GM12878 (cell line): ENCODE results near the gene PIGM. TPM values are rescaled to one million over a fixed set of nuclear protein-coding genes. Genes with fewer than 3 reads are reported as not detected.

Experiments
- ATAC-seq: fragments of 200-7000 bp; cut with Tn5 transposase; 3 replicates; pipeline ENCODE4 v1.9.1; 2020; ENCODE audit warnings: mild to moderate bottlenecking, moderate library complexity
- BruUV-seq: library from RNA; stranded (reverse); fragments of 400-500 nt; replicated peaks from 2 replicates; lab custom pipeline; 2021; lab: Mats Ljungman, UMichigan
- CTCF ChIA-PET: fragments of 300-600 bp; sonication (Branson Sonifier 250); formaldehyde crosslinking; extraction: SDS; loops from one replicate; lab custom pipeline; 2021; ENCODE audit warnings: inconsistent platforms; lab: Yijun Ruan, JAX
- POLR2A ChIA-PET: fragments of 350-600 bp; formaldehyde crosslinking; extraction: SDS; loops from one replicate; lab custom pipeline; 2021; ENCODE audit warnings: inconsistent platforms; lab: Charles Lee
- RAD21 ChIA-PET: fragments of 300-600 bp; sonication (Branson Sonifier 250); formaldehyde crosslinking; loops from one replicate; lab custom pipeline; 2023; ENCODE audit warnings: antibody characterized with exemption; ENCODE audit not compliant: unreplicated experiment; lab: Charles Lee
- SMC1A ChIA-PET: fragments of 300-600 bp; sonication (Branson Sonifier 250); formaldehyde crosslinking; loops from one replicate; lab custom pipeline; 2023; ENCODE audit not compliant: unreplicated experiment, uncharacterized antibody; lab: Charles Lee
- DNase-seq: peaks from one replicate; pipeline ENCODE4 v3.0.0-alpha.2; 2011; ENCODE audit warnings: low read depth, low spot score
- FAIRE-seq: peaks from 3 replicates; lab custom pipeline; 2011; peaks lifted over from hg19 to GRCh38; lab: Jason Lieb, UNC
- H2AFZ ChIP-seq: 2 replicates; pipeline ENCODE4 v1.6.0; 2011; ENCODE audit warnings: low read depth, low read length, control low read depth; ENCODE audit not compliant: control insufficient read depth
- H3K27ac ChIP-seq: 2 replicates; pipeline ENCODE4 v1.5.1; 2011; ENCODE audit warnings: control low read depth; ENCODE audit not compliant: control insufficient read depth, insufficient read depth
- H3K27me3 ChIP-seq, 2 experiments: replicated peaks in 1 of 2; 2 replicates each; pipeline versions ENCODE4 v1.6.0 to v1.6.1; 2011; ENCODE audit warnings: low read length in 1 of 2; ENCODE audit not compliant: control insufficient read depth in 2 of 2, insufficient read depth in 2 of 2
- H3K36me3 ChIP-seq, 2 experiments: 2 replicates each; pipeline ENCODE4 v1.5.1; 2011; ENCODE audit warnings: low read length in 1 of 2; ENCODE audit not compliant: control insufficient read depth in 2 of 2, insufficient read depth in 2 of 2
- H3K4me1 ChIP-seq: 2 replicates; pipeline ENCODE4 v1.6.1; 2011; ENCODE audit warnings: mild to moderate bottlenecking, low read length, moderate library complexity, mixed read lengths; ENCODE audit not compliant: control insufficient read depth, insufficient read depth
- H3K4me2 ChIP-seq: 2 replicates; pipeline ENCODE4 v1.6.0; 2011; ENCODE audit warnings: control low read depth; ENCODE audit not compliant: control insufficient read depth, insufficient read depth
- H3K4me3 ChIP-seq: fragments of 200-600 bp; sonication (generic); 2 replicates; pipeline ENCODE4 v1.5.1; 2016
- H3K79me2 ChIP-seq: 2 replicates; pipeline ENCODE4 v1.6.0; 2011; ENCODE audit warnings: low read length; ENCODE audit not compliant: control insufficient read depth, insufficient read depth
- H3K9ac ChIP-seq: 2 replicates; pipeline ENCODE4 v1.8.0; 2011; ENCODE audit warnings: low read length, control low read depth, mixed read lengths; ENCODE audit not compliant: control insufficient read depth, insufficient read depth
- H3K9me3 ChIP-seq: replicated peaks from 3 replicates; pipeline ENCODE4 v1.5.1; 2011; ENCODE audit warnings: mild to moderate bottlenecking, low read length; ENCODE audit not compliant: control insufficient read depth, insufficient read depth
- H4K20me1 ChIP-seq: 2 replicates; pipeline ENCODE4 v1.6.0; 2011; ENCODE audit not compliant: control insufficient read depth, insufficient read depth
- BCL11A ChIP-seq: IDR thresholded peaks from 2 replicates; pipeline ENCODE4 v1.6.1; 2011; ENCODE audit warnings: low read depth, low read length
- BMI1 ChIP-seq: fragments of 450-650 bp; IDR thresholded peaks from 2 replicates; pipeline ENCODE4 v1.6.1; 2016; ENCODE audit warnings: mild to moderate bottlenecking, moderate library complexity, borderline replicate concordance
- CEBPB ChIP-seq, 2 experiments: fragments of 150-350 bp in 1 of 2; IDR thresholded peaks; 2 replicates each; pipeline ENCODE4 v1.6.1; 2012 to 2014; ENCODE audit warnings: low read depth in 2 of 2, low read length in 2 of 2, borderline replicate concordance in 1 of 2, inconsistent platforms in 1 of 2
- CHD2 ChIP-seq: IDR thresholded peaks from 2 replicates; pipeline ENCODE4 v1.6.1; 2011; ENCODE audit warnings: low read depth, low read length, improper control_type of control experiment, borderline replicate concordance
- ETV6 ChIP-seq, 2 experiments: fragments of 450-650 bp in 1 of 2; IDR thresholded peaks in 1 of 2; conservative IDR thresholded peaks in 1 of 2; 2 replicates each; pipeline ENCODE4 v1.6.1; 2014; ENCODE audit warnings: antibody characterized with exemption in 1 of 2, borderline replicate concordance in 1 of 2, low read depth in 1 of 2, mild to moderate bottlenecking in 1 of 2, moderate library complexity in 1 of 2
- FOXK2 ChIP-seq: fragments of 450-650 bp; IDR thresholded peaks from 2 replicates; pipeline ENCODE4 v1.6.1; 2017; ENCODE audit warnings: mild to moderate bottlenecking, moderate library complexity
- NBN ChIP-seq: fragments of 450-650 bp; IDR thresholded peaks from 2 replicates; pipeline ENCODE4 v1.6.1; 2016
- NR2F1 ChIP-seq: fragments of 450-650 bp; conservative IDR thresholded peaks from 2 replicates; pipeline ENCODE4 v1.6.1; 2017; ENCODE audit warnings: mild to moderate bottlenecking
- RUNX3 ChIP-seq: IDR thresholded peaks from 2 replicates; pipeline ENCODE4 v1.6.1; 2012; ENCODE audit warnings: low read length, inconsistent platforms
- SPI1 ChIP-seq: IDR thresholded peaks from 2 replicates; pipeline ENCODE4 v1.6.1; 2011; ENCODE audit warnings: low read depth, mild to moderate bottlenecking, low read length, moderate library complexity, borderline replicate concordance; ENCODE audit not compliant: insufficient read depth
- TAF1 ChIP-seq: IDR thresholded peaks from 2 replicates; pipeline ENCODE4 v1.6.1; 2011; ENCODE audit warnings: mild to moderate bottlenecking, low read depth, low read length, borderline replicate concordance
- ZBTB40 ChIP-seq: fragments of 450-650 bp; IDR thresholded peaks from 2 replicates; pipeline ENCODE4 v1.6.1; 2016; ENCODE audit warnings: mild to moderate bottlenecking, moderate library complexity, borderline replicate concordance
- WGBS: methylation state at CpG from one replicate; pipeline ENCODE4 v1.1.6; 2016; ENCODE audit warnings: low lambda C conversion rate; ENCODE audit not compliant: insufficient replicate concordance, insufficient coverage; ENCODE audit errors: missing lambda C conversion rate; 5-methylcytosine and 5-hydroxymethylcytosine counted together
- in situ Hi-C: fragments of 300-500 bp; cut with MboI; formaldehyde crosslinking; loops from 9 replicates; pipeline ENCODE4 v1.14.3; 2018; ENCODE audit warnings: mixed read lengths
- intact Hi-C: fragments of 100-400 bp; cut with micrococcal nuclease; formaldehyde crosslinking; loops from one replicate; pipeline ENCODE4 v1.14.2; 2022; ENCODE audit not compliant: unreplicated experiment
- polyA plus RNA-seq, 11 experiments: library from polyadenylated mRNA; depleted of rRNA in 4 of 11; unstranded in 6 of 11; stranded (reverse) in 5 of 11; fragments of >200 nt; fragmentation: Nextera tagmentation in 4 of 11; fragmentation: Illumina TruSeq in 1 of 11; extraction: Ambion mirVana in 4 of 11; extraction: Trizol in 1 of 11; gene quantifications; 1 replicate in 1 of 11; 2 replicates in 10 of 11; pipeline versions ENCODE4 v1.2.1 to v1.2.3, GENCODE V29; 2011 to 2016; ENCODE audit warnings: inconsistent platforms in 2 of 11, missing spikeins in 2 of 11, low read depth in 1 of 11
- total RNA-seq, 4 experiments: library from RNA; depleted of rRNA in 3 of 4; stranded (reverse); fragments of >200 nt in 3 of 4; fragmentation: Illumina TruSeq in 1 of 4; extraction: Trizol in 1 of 4; gene quantifications; 2 replicates each; pipeline versions ENCODE4 v1.2.1 to v1.2.3, GENCODE V29; 2013 to 2021
- TF ChIP-seq, protein P1 (sequence below): IDR thresholded peaks from 2 replicates; pipeline ENCODE4 v1.6.1; 2011; ENCODE audit warnings: low read depth, mild to moderate bottlenecking, low read length, moderate library complexity, borderline replicate concordance; ENCODE audit errors: extremely low read depth
- TF ChIP-seq, protein P2 (sequence below): IDR thresholded peaks from 2 replicates; pipeline ENCODE4 v1.6.1; 2012; ENCODE audit warnings: low read depth, low read length, improper control_type of control experiment
- TF ChIP-seq, protein P3 (sequence below): fragments of 450-650 bp; IDR thresholded peaks from 2 replicates; pipeline ENCODE4 v1.6.1; 2017; ENCODE audit warnings: mild to moderate bottlenecking, moderate library complexity

Gene PIGM
- total and polyA plus RNA-seq, 10 of the 15 experiments (the other 5 are each of a cell fraction or from before 2014, with no cell fraction given): 2.6 to 6.1 (median 4.6) TPM

GRCh38 chr1:159990005-159990404, 41.8 kb downstream of the PIGM start:
- Histone ChIP-seq H3K27me3 (no peaks in the 10 kb centered on the region; a peak in 2 of 4 replicates), H3K36me3 (no peaks in the 10 kb centered on the region), H2AFZ (no peak overlapping the region), H4K20me1 (no peaks in the 10 kb centered on the region), H3K9me3 (no peaks in the 10 kb centered on the region), H3K9ac (no peak overlapping the region), H3K27ac (no peak overlapping the region), H3K4me1 (no peaks in the 10 kb centered on the region), H3K4me2 (no peak overlapping the region), H3K4me3 (no peak overlapping the region), H3K79me2 (no peaks in the 10 kb centered on the region)
- SMC1A ChIA-PET: no interaction called here
- CTCF ChIA-PET: interaction anchor here (1.0 to 3.2 kb wide), 2 partner anchors 11 to 17 kb away, joined by 4 to 27 read pairs; no protein-coding TSS in a partner anchor
- WGBS: 47% methylated on average over 5 of the region's 5 CpGs
- in situ Hi-C loops: no loop called here
- no TSS peak for BruUV-seq
- no peak for FAIRE-seq
- no peak for DNase-seq
- no peak for ATAC-seq
- POLR2A ChIA-PET: no interaction called here
- RAD21 ChIA-PET: interaction anchor here (2.0 kb wide), 1 partner anchor 17 kb away, joined by 4 read pairs; no protein-coding TSS in a partner anchor
- intact Hi-C loops: no loop called here
- TF ChIP-seq ZBTB40: no peak
- TF ChIP-seq BMI1: no peak
- no peak for TF ChIP-seq NR2F1
- no peak for TF ChIP-seq RUNX3
- TF ChIP-seq TAF1: no peak
- no peak for TF ChIP-seq FOXK2
- TF ChIP-seq SPI1: no peak
- TF ChIP-seq CEBPB (IDR thresholded peaks at IDR 0.05; ENCODE audit: borderline replicate concordance in 1 of 2, low read depth in 2 of 2, low read length in 2 of 2): no peak
- TF ChIP-seq, protein P1, sequence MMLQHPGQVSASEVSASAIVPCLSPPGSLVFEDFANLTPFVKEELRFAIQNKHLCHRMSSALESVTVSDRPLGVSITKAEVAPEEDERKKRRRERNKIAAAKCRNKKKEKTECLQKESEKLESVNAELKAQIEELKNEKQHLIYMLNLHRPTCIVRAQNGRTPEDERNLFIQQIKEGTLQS: no peak
- no peak for TF ChIP-seq CHD2
- no peak for TF ChIP-seq BCL11A
- no peak for TF ChIP-seq ETV6 (conservative IDR thresholded peaks at IDR 0.05 in 1 of 2, IDR thresholded peaks at IDR 0.05 in 1 of 2; ENCODE audit: borderline replicate concordance in 1 of 2, low read depth in 1 of 2)
- TF ChIP-seq NBN: no peak
- TF ChIP-seq, protein P2, sequence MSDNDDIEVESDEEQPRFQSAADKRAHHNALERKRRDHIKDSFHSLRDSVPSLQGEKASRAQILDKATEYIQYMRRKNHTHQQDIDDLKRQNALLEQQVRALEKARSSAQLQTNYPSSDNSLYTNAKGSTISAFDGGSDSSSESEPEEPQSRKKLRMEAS: no peak
- TF ChIP-seq, protein P3, sequence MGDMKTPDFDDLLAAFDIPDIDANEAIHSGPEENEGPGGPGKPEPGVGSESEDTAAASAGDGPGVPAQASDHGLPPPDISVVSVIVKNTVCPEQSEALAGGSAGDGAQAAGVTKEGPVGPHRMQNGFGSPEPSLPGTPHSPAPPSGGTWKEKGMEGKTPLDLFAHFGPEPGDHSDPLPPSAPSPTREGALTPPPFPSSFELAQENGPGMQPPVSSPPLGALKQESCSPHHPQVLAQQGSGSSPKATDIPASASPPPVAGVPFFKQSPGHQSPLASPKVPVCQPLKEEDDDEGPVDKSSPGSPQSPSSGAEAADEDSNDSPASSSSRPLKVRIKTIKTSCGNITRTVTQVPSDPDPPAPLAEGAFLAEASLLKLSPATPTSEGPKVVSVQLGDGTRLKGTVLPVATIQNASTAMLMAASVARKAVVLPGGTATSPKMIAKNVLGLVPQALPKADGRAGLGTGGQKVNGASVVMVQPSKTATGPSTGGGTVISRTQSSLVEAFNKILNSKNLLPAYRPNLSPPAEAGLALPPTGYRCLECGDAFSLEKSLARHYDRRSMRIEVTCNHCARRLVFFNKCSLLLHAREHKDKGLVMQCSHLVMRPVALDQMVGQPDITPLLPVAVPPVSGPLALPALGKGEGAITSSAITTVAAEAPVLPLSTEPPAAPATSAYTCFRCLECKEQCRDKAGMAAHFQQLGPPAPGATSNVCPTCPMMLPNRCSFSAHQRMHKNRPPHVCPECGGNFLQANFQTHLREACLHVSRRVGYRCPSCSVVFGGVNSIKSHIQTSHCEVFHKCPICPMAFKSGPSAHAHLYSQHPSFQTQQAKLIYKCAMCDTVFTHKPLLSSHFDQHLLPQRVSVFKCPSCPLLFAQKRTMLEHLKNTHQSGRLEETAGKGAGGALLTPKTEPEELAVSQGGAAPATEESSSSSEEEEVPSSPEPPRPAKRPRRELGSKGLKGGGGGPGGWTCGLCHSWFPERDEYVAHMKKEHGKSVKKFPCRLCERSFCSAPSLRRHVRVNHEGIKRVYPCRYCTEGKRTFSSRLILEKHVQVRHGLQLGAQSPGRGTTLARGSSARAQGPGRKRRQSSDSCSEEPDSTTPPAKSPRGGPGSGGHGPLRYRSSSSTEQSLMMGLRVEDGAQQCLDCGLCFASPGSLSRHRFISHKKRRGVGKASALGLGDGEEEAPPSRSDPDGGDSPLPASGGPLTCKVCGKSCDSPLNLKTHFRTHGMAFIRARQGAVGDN: no peak
